HepG2 (cell line): Measurements from ENCODE around the gene C20orf204. TPM values are rescaled to one million over a fixed set of nuclear protein-coding genes. Genes with fewer than 3 reads are reported as not detected.
A peak's percentile ranks its signal among the peaks of the same experiment; 100 is the strongest.

Experiments used
- ETS1 ChIP-seq: sonication (generic); formaldehyde crosslinking; IDR thresholded peaks from 2 replicates; pipeline ENCODE4 v1.4.0; 2020; ENCODE audit warnings: missing genetic modification reagents
- FOXM1 ChIP-seq: sonication (generic); formaldehyde crosslinking; IDR thresholded peaks from 2 replicates; pipeline ENCODE4 v1.5.0; 2020; ENCODE audit warnings: missing genetic modification reagents
- HES4 ChIP-seq: sonication (generic); formaldehyde crosslinking; IDR thresholded peaks from 2 replicates; pipeline ENCODE4 v1.9.0; 2021; ENCODE audit warnings: mild to moderate bottlenecking, missing genetic modification reagents, borderline replicate concordance
- HNRNPH1 ChIP-seq: fragments of 200-400 bp; formaldehyde crosslinking; optimal IDR thresholded peaks from 2 replicates; pipeline ENCODE3; 2017; ENCODE audit warnings: mild to moderate bottlenecking, low read depth, low read length
- IKZF5 ChIP-seq: IDR thresholded peaks from 2 replicates; pipeline ENCODE4 v1.6.1; 2018; ENCODE audit warnings: missing genetic modification reagents, mild to moderate bottlenecking, missing compliant biosample characterization
- JDP2 ChIP-seq: sonication (generic); formaldehyde crosslinking; IDR thresholded peaks from 2 replicates; pipeline ENCODE4 v1.8.1; 2022; ENCODE audit warnings: missing genetic modification reagents, borderline replicate concordance
- JUND ChIP-seq: sonication (generic); formaldehyde crosslinking; IDR thresholded peaks from 2 replicates; pipeline ENCODE4 v1.8.0; 2022; ENCODE audit warnings: mild to moderate bottlenecking, missing genetic modification reagents
- KLF6 ChIP-seq: IDR thresholded peaks from 2 replicates; pipeline ENCODE4 v1.8.0; 2016; ENCODE audit warnings: missing biosample characterization, missing genetic modification reagents
- MAFF ChIP-seq: IDR thresholded peaks from 2 replicates; pipeline ENCODE4 v1.6.1; 2011; ENCODE audit warnings: low read depth, low read length, improper control_type of control experiment
- MTF2 ChIP-seq: sonication (generic); formaldehyde crosslinking; IDR thresholded peaks from 2 replicates; pipeline ENCODE4 v1.5.0; 2020; ENCODE audit warnings: missing genetic modification reagents, borderline replicate concordance
- NFKB2 ChIP-seq: sonication (generic); formaldehyde crosslinking; IDR thresholded peaks from 2 replicates; pipeline ENCODE4 v1.4.0; 2020; ENCODE audit warnings: missing genetic modification reagents, borderline replicate concordance
- RELA ChIP-seq: sonication (generic); formaldehyde crosslinking; IDR thresholded peaks from 2 replicates; pipeline ENCODE4 v1.4.0; 2020; ENCODE audit warnings: missing genetic modification reagents
- RFX5 ChIP-seq: IDR thresholded peaks from 2 replicates; pipeline ENCODE4 v1.6.1; 2011; ENCODE audit warnings: low read depth, low read length, improper control_type of control experiment
- RFXAP ChIP-seq: sonication (generic); formaldehyde crosslinking; IDR thresholded peaks from 2 replicates; pipeline ENCODE4 v1.4.0; 2020; ENCODE audit warnings: missing genetic modification reagents, borderline replicate concordance
- SIX4 ChIP-seq: sonication (generic); formaldehyde crosslinking; IDR thresholded peaks from 2 replicates; pipeline ENCODE4 v1.4.0; 2020; ENCODE audit warnings: missing genetic modification reagents
- TGIF2 ChIP-seq: IDR thresholded peaks from 2 replicates; pipeline ENCODE4 v1.6.1; 2016; ENCODE audit warnings: control low read depth, missing compliant biosample characterization
- ZFP36 ChIP-seq: fragments of 150-350 bp; IDR thresholded peaks from 2 replicates; pipeline ENCODE4 v1.6.1; 2018; ENCODE audit warnings: borderline replicate concordance, low read length, low read depth; ENCODE audit not compliant: partially characterized antibody
- ZFP41 ChIP-seq: sonication (generic); formaldehyde crosslinking; IDR thresholded peaks from 2 replicates; pipeline ENCODE4 v1.4.0; 2020; ENCODE audit warnings: mild to moderate bottlenecking, missing genetic modification reagents, borderline replicate concordance
- ZMYM2 ChIP-seq: sonication (generic); formaldehyde crosslinking; IDR thresholded peaks from 2 replicates; pipeline ENCODE4 v1.8.0; 2022; ENCODE audit warnings: mild to moderate bottlenecking, missing genetic modification reagents
- ZNF121 ChIP-seq: sonication (generic); formaldehyde crosslinking; IDR thresholded peaks from 2 replicates; pipeline ENCODE4 v1.5.0; 2020; ENCODE audit warnings: mild to moderate bottlenecking, missing genetic modification reagents
- ZNF160 ChIP-seq: sonication (generic); formaldehyde crosslinking; IDR thresholded peaks from 2 replicates; pipeline ENCODE4 v1.8.0; 2022; ENCODE audit warnings: mild to moderate bottlenecking, inconsistent platforms, missing genetic modification reagents
- ZNF484 ChIP-seq: sonication (generic); formaldehyde crosslinking; IDR thresholded peaks from 2 replicates; pipeline ENCODE4 v1.5.1; 2020; ENCODE audit warnings: mild to moderate bottlenecking, low read depth, missing genetic modification reagents, borderline replicate concordance
- ZNF720 ChIP-seq: sonication (generic); formaldehyde crosslinking; IDR thresholded peaks from 2 replicates; pipeline ENCODE4 v1.4.0; 2020; ENCODE audit warnings: missing genetic modification reagents
- polyA plus RNA-seq, 8 experiments: library from polyadenylated mRNA; depleted of rRNA in 3 of 8; stranded (reverse) in 7 of 8; unstranded in 1 of 8; fragments of >200 nt; fragmentation: Illumina TruSeq in 4 of 8; extraction: Trizol in 4 of 8; gene quantifications; 2 replicates each; pipeline versions ENCODE4 v1.2.1 to v1.2.3, GENCODE V29; 2011 to 2016; ENCODE audit warnings: low read depth in 4 of 8, missing spikeins in 1 of 8, mixed read lengths in 1 of 8; ENCODE audit not compliant: insufficient read depth in 1 of 8
- total RNA-seq, 5 experiments: library from RNA; depleted of rRNA; stranded (reverse); fragments of >200 nt; fragmentation: Illumina TruSeq; extraction: Trizol; gene quantifications; 2 replicates each; pipeline ENCODE4 v1.2.3, GENCODE V29; 2016; ENCODE audit warnings: low read depth in 1 of 5
- TF ChIP-seq, protein P1 (sequence below): sonication (generic); formaldehyde crosslinking; IDR thresholded peaks from 2 replicates; pipeline ENCODE4 v1.5.0; 2020; ENCODE audit warnings: mild to moderate bottlenecking, low read depth, missing genetic modification reagents, borderline replicate concordance
- TF ChIP-seq, protein P2 (sequence below): sonication (generic); formaldehyde crosslinking; IDR thresholded peaks from 2 replicates; pipeline ENCODE4 v1.8.0; 2022; ENCODE audit warnings: low read depth, missing genetic modification reagents

Gene C20orf204
- total and polyA plus RNA-seq, 2 of the 13 experiments (the other 11 are each of a cell fraction or from before 2014, with no cell fraction given), result 22.1 to 80.0 TPM

- TF ChIP-seq TGIF2 (CRISPR knock-in tag) (peak; percentile 76), RFX5 (no peak), SIX4 (peak; percentile 94), ZNF720 (CRISPR knock-in tag) (0 out of 2 replicates have a peak, but pooled peaks have one; percentile 22), HES4 (CRISPR knock-in tag) (peak; percentile 87; the same call in 1 of the 2 replicates), JDP2 (CRISPR knock-in tag) (no peak), ZFP36 (no peak), JUND (CRISPR knock-in tag) (no peak; the same call in 1 of the 2 replicates), IKZF5 (CRISPR knock-in tag) (0 out of 2 replicates have a peak, but pooled peaks have one; percentile 17), MTF2 (CRISPR knock-in tag) (peak; percentile 45; the same call in 1 of the 2 replicates), MAFF (no peak), ZFP41 (CRISPR knock-in tag) (no peak), ZMYM2 (CRISPR knock-in tag) (no peak), RELA (CRISPR knock-in tag) (0 out of 2 replicates have a peak, but pooled peaks have one; percentile 50), ZNF484 (peak; percentile 6; the same call in 1 of the 2 replicates), KLF6 (no peak), FOXM1 (no peak), NFKB2 (CRISPR knock-in tag) (no peak), RFXAP (CRISPR knock-in tag) (no peak), ZNF160 (CRISPR knock-in tag) (0 out of 2 replicates have a peak, but pooled peaks have one; percentile 48), HNRNPH1 (peak; percentile 29), ETS1 (CRISPR knock-in tag) (no peak), ZNF121 (CRISPR knock-in tag) (peak; percentile 1; the same call in 1 of the 2 replicates)
- TF ChIP-seq, protein P1, sequence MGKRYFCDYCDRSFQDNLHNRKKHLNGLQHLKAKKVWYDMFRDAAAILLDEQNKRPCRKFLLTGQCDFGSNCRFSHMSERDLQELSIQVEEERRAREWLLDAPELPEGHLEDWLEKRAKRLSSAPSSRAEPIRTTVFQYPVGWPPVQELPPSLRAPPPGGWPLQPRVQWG (CRISPR knock-in tag), result no peak
- TF ChIP-seq, protein P2, sequence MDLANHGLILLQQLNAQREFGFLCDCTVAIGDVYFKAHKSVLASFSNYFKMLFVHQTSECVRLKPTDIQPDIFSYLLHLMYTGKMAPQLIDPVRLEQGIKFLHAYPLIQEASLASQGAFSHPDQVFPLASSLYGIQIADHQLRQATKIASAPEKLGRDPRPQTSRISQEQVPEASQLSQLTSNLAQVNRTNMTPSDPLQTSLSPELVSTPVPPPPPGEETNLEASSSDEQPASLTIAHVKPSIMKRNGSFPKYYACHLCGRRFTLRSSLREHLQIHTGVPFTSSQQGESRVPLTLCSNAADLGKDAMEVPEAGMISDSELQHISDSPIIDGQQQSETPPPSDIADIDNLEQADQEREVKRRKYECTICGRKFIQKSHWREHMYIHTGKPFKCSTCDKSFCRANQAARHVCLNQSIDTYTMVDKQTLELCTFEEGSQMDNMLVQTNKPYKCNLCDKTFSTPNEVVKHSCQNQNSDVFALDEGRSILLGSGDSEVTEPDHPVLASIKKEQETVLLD (CRISPR knock-in tag), result peak; percentile 3; the same call in 1 of the 2 replicates
These were observed 590 bp downstream of the C20orf204 start (continued) for GRCh38 chr20:64036346-64037198.
